HUES64 (cell line): ENCODE measurements around the gene MTOR.

Experiments
- H3K27ac ChIP-seq: 2 replicates; pipeline ENCODE4 v1.7.0; 2013; ENCODE audit warnings: low read depth, low read length, inconsistent platforms
- H3K27me3 ChIP-seq: 2 replicates; pipeline ENCODE4 v1.6.1; 2013; ENCODE audit warnings: mild to moderate bottlenecking, low read length; ENCODE audit not compliant: insufficient read depth
- H3K36me3 ChIP-seq: 2 replicates; pipeline ENCODE4 v1.6.1; 2013; ENCODE audit warnings: mild to moderate bottlenecking, low read length; ENCODE audit not compliant: insufficient read depth
- H3K4me1 ChIP-seq: 2 replicates; pipeline ENCODE4 v1.6.1; 2013; ENCODE audit warnings: mild to moderate bottlenecking, low read length, moderate library complexity; ENCODE audit not compliant: insufficient read depth
- H3K4me3 ChIP-seq: 2 replicates; pipeline ENCODE4 v1.5.1; 2013; ENCODE audit warnings: mild to moderate bottlenecking, low read length, moderate library complexity
- H3K9ac ChIP-seq: 2 replicates; pipeline ENCODE4 v1.6.1; 2013; ENCODE audit warnings: mild to moderate bottlenecking, low read depth, low read length
- H3K9me3 ChIP-seq: 2 replicates; pipeline ENCODE4 v1.6.1; 2013; ENCODE audit warnings: low read depth, low read length; ENCODE audit not compliant: insufficient read depth
- WGBS: fragments of 150-250, 120-280 bp; methylation state at CpG from one replicate; pipeline ENCODE4 v1.1.7; 2013; ENCODE audit warnings: missing lambda C conversion rate; 5-methylcytosine and 5-hydroxymethylcytosine counted together

The MTOR gene

DNA sequence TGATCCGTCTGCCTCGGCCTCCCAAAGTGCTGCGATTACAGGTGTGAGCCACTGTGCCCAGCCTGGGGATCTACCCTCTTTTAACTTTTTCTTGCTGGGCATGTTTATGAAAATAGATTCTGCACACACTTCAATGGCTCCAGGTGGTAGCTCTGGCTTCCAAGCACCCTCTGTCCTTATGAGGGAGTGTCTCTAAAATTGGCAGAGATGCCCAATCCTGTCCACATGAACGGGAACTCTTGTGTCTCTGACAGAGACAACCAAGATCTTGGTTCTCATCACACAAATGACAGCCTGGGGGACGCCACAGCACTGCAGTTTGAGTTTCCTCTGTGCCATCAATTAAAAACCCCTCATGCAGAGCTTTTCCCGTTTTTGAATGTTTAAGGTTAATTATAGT, 116.6 kb downstream of the MTOR start:
- Histone ChIP-seq H3K36me3 (peaks cover 70% of the 10 kb centered on the region), H3K4me3 (no peak overlapping the region), H3K27me3 (no peaks in the 10 kb centered on the region), H3K4me1 (0 out of 2 replicates have a peak, but pooled peaks cover 5% of the 10 kb centered on the region), H3K9ac (no peak overlapping the region), H3K27ac (no peak overlapping the region), H3K9me3 (no peaks in the 10 kb centered on the region)
- WGBS: 92% methylated on average over 6 of the region's 6 CpGs

- WGBS: 92% methylated on average over 12 of the region's 12 CpGs
Observed at GRCh38 chr1:11144570-11145256, 117.6 kb downstream of the MTOR start.

DNA sequence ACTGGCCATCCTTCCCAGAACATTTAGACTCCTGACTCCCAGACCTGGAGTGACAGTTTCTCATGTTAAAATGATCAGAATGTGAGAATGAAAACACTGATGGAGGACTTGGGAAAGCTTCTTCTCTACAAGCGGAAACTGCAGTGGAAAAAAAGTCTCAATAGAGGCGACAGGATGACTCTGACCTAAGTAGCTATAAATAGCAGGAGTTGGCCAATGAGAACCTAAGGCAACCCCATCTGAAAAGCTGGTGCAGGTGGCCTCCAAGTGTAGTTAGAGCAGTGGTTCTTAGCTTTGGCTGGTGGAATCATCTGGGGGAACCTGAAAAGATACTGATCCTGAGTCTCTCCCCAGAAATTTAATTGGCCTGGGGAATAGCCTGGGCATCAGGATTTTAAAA, 118.4 kb downstream of the MTOR start:
- 91% methylated on average over 2 of the region's 2 CpGs for WGBS
- no peak overlapping the region for H3K4me3 ChIP-seq
- H3K27ac ChIP-seq: no peak overlapping the region
- 0 out of 2 replicates have a peak, but pooled peaks cover 5% of the 10 kb centered on the region for H3K4me1 ChIP-seq
- H3K27me3 ChIP-seq: no peaks in the 10 kb centered on the region
- H3K36me3 ChIP-seq: peaks cover 66% of the 10 kb centered on the region
- no peak overlapping the region for H3K9ac ChIP-seq
- no peaks in the 10 kb centered on the region for H3K9me3 ChIP-seq

More at GRCh38 chr1:11144570-11145256, 117.6 kb downstream of the MTOR start:
- Histone ChIP-seq H3K36me3 (peaks cover 68% of the 10 kb centered on the region), H3K4me3 (no peak overlapping the region), H3K9ac (no peak overlapping the region), H3K4me1 (0 out of 2 replicates have a peak, but pooled peaks cover 5% of the 10 kb centered on the region), H3K27ac (no peak overlapping the region), H3K27me3 (no peaks in the 10 kb centered on the region), H3K9me3 (no peaks in the 10 kb centered on the region)

- no peak overlapping the region for H3K4me3 ChIP-seq
- H3K4me1 ChIP-seq: 0 out of 2 replicates have a peak, but pooled peaks cover 5% of the 10 kb centered on the region
- H3K9ac ChIP-seq: no peak overlapping the region
- peaks cover 69% of the 10 kb centered on the region for H3K36me3 ChIP-seq
- no peaks in the 10 kb centered on the region for H3K27me3 ChIP-seq
- H3K9me3 ChIP-seq: no peaks in the 10 kb centered on the region
- H3K27ac ChIP-seq: no peak overlapping the region
- WGBS: 93% methylated on average over 5 of the region's 5 CpGs
Observed at GRCh38 chr1:11143401-11143800, 119.0 kb downstream of the MTOR start.

DNA sequence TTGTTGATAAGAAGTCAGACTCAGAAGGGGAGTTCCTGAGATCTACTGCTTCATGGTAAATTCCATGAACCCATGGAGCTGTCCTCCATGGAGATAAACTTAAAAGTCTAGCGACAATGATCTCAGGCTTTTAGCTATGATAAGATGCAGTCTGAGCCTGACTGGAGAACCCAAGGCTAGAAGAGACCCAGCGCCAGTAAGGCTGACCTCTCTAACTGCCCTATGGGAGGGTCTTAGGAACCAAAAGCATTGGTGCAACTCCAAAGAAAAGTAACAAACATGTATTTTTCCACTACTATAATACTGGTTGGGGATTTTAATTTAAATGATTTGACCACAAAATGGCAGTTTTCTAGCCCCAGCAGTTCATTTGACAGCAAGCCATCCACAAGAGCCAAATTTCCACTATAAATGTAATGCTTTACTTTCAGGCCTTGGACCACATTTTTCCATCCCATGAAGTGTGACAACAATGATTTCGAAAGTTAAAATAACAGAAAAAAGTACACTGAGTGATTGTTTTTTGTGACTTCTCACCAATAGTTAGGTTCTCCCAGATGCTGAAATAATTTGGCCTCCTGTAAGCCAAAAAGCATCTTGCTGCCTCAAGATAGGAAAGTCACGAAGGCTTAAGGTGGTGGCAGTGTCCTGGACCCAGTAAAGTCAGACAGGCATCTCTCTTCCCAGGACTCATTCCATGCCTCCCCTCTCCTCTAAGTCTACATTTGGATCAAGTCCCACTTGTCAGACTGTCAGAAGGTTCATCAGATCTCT, 119.5 kb downstream of the MTOR start:
- no peak overlapping the region for H3K27ac ChIP-seq
- no peak overlapping the region for H3K9ac ChIP-seq
- peaks cover 69% of the 10 kb centered on the region for H3K36me3 ChIP-seq
- H3K27me3 ChIP-seq: no peaks in the 10 kb centered on the region
- no peaks in the 10 kb centered on the region for H3K9me3 ChIP-seq
- H3K4me1 ChIP-seq: 0 out of 2 replicates have a peak, but pooled peaks cover 5% of the 10 kb centered on the region
- 93% methylated on average over 4 of the region's 4 CpGs for WGBS
- no peak overlapping the region for H3K4me3 ChIP-seq

DNA sequence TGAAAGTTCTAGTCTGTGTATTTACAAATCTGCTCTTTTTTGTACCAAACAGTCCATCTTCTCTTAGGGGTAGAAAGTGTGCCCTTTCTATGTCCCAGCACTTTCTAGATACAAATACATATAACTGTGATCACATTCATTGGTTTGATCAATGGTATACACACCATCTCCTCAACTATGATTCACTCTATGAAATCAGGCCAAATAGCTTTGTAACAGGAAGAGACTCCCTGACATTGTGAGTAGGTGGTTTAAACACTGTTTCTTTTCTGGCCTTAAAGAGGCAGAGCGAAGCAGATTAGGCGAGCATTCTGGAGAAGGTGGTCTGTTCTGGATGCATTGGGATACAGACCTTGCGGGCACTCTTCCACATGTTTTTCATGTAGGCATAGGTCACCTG, 123.4 kb downstream of the MTOR start:
- Histone ChIP-seq H3K36me3 (peaks cover 58% of the 10 kb centered on the region), H3K27ac (no peak overlapping the region), H3K4me1 (no peaks in the 10 kb centered on the region), H3K4me3 (no peak overlapping the region), H3K9me3 (no peaks in the 10 kb centered on the region), H3K9ac (no peak overlapping the region), H3K27me3 (no peaks in the 10 kb centered on the region)
- 95% methylated on average over 3 of the region's 3 CpGs for WGBS

DNA sequence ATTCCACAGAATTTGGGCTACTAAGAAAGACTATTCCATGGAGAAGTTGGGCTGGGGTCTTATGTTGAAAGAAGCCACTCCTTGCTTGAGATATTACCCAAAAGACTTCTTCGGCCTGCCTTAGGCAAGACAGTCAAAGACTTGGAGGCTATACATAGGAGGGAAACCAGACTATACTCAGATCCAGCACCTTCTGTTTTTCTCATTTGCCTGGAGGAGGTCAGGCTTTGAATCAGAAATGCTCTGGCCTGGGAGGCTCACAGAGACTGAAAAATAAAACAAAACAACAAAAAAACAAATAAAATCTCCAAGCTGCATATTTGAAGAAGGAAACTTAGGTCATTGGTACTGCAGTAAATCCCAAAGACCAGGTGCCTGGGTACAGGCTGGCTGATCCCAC, 124.3 kb downstream of the MTOR start:
- H3K4me1 ChIP-seq: no peaks in the 10 kb centered on the region
- no peaks in the 10 kb centered on the region for H3K27me3 ChIP-seq
- H3K4me3 ChIP-seq: no peak overlapping the region
- H3K36me3 ChIP-seq: peaks cover 58% of the 10 kb centered on the region
- no peak overlapping the region for H3K9ac ChIP-seq
- H3K27ac ChIP-seq: no peak overlapping the region
- WGBS: 100% methylated on average over 1 of the region's 1 CpG
- H3K9me3 ChIP-seq: no peaks in the 10 kb centered on the region

DNA sequence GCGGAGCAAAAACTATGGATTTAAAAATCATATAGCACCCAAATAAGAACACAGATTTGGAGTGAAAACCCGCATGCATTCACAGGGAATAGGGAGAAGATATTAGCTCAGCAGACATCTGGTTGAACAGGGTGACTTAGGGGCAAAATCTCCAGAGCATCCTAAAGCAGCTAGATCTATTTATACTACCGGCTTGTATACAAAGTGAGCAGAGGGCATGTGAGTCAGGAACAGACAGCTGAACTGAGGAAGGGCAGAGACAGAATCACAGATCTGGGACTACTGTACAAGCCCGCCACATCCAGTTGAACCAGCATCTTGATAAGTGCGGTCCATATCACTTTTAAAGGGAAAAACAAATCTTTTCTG, 127.5 kb downstream of the MTOR start:
- Histone ChIP-seq H3K27me3 (no peaks in the 10 kb centered on the region), H3K9me3 (no peaks in the 10 kb centered on the region), H3K4me3 (no peak overlapping the region), H3K9ac (no peak overlapping the region), H3K27ac (no peak overlapping the region), H3K4me1 (no peaks in the 10 kb centered on the region), H3K36me3 (peaks cover 81% of the 10 kb centered on the region)
- 95% methylated on average over 4 of the region's 5 CpGs for WGBS

DNA sequence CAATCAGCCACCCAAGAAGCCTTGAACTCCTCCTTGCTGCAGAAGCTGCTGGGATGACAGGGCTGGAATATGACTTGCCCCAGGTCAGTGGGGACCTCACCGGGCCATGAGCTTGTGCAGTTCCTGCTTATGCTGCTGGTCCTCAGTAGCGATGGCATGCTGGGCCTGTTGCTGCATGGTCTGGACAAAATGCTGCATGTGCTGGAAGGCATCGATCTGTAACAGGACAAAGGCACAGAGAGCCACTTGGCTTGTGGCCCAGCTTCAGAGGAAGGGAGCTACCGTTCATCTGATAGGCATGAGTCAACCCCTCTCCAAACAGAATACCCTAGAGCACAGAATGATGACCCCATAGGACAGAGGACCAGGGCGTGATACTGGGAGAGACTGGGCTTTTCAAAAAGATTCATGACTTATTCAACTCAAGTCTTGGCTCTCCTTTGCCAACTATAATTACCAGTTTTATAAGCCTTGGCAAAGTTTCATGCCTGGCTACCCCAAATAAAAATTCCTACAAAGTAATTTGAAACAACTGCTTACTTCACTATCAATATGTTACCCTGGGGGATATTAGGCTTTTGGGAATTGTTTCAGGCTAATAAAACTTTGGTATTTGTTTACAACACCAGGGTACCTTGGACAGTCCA, 128.0 kb downstream of the MTOR start:
- Histone ChIP-seq H3K36me3 (peaks cover 84% of the 10 kb centered on the region), H3K27me3 (no peaks in the 10 kb centered on the region), H3K27ac (no peak overlapping the region), H3K4me1 (no peaks in the 10 kb centered on the region), H3K9ac (no peak overlapping the region), H3K4me3 (no peak overlapping the region), H3K9me3 (no peaks in the 10 kb centered on the region)
- 97% methylated on average over 5 of the region's 5 CpGs for WGBS

DNA sequence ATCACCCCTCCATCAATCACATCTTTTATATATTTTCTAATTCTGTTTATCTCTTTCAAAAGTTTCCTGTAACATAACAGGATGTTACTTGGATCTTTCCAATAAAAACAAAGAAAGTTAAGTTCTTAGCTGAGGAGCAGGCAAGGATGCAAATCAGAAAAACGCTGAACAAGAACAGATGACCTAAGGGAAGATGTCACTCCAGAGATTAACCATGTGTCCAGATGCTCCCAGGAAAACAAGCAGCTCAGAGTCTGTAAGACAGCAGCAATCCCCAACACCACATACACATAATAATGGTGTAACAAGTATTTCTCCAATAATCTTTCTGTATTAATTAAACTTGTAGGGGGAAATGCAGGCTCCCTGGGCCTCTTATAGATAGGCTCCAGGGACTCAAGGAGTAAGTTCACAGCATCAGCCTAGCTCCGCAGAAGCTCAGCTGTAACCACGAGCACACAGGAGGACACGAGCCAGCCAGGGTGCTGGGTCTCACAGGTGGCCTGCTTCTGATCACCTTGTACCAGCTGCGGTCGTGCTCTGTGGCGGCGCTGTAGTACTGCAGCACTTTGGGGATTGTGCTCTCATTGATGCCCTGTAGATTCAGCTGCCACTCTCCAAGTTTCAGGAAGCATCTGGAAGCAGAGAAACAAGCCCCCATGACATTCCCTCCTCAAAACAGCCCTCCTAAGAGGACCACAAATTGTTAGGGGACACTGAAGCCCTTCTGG, 129.6 kb downstream of the MTOR start:
- Histone ChIP-seq H3K27ac (no peak overlapping the region), H3K9ac (no peak overlapping the region), H3K4me1 (no peaks in the 10 kb centered on the region), H3K4me3 (no peak overlapping the region), H3K36me3 (peaks cover 84% of the 10 kb centered on the region), H3K27me3 (no peaks in the 10 kb centered on the region), H3K9me3 (no peaks in the 10 kb centered on the region)
- WGBS: 97% methylated on average over 8 of the region's 8 CpGs

DNA sequence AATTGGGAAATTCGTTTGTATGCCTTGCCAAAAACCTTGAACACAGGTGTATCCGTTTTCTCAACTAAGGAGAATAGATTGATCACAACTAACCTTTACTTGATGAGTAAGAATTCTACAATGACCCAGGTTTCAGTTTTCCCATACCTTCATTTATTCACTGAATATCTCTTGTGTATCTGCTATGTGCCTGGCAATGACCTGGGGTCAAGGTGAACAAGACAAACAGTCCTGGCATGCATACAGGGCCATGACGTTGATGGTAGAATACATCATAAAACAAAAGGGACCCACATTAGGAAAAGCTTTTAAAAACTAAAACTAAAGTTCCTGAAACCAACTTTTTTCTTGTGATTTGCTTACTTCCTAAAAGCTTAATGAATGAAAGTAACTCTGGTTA, 130.5 kb downstream of the MTOR start:
- H3K27me3 ChIP-seq: no peaks in the 10 kb centered on the region
- peaks cover 84% of the 10 kb centered on the region for H3K36me3 ChIP-seq
- WGBS: 93% methylated on average over 3 of the region's 3 CpGs
- H3K4me1 ChIP-seq: no peaks in the 10 kb centered on the region
- no peak overlapping the region for H3K27ac ChIP-seq
- H3K9me3 ChIP-seq: no peaks in the 10 kb centered on the region
- no peak overlapping the region for H3K4me3 ChIP-seq
- no peak overlapping the region for H3K9ac ChIP-seq
